HG02798 (cell line): ENCODE results near the gene GUCY2D.

ENCODE experiments used
- ATAC-seq: cut with Tn5 transposase; IDR thresholded peaks from one replicate; pipeline ENCODE4 v1.9.1; 2021; ENCODE audit warnings: mild to moderate bottlenecking; ENCODE audit not compliant: unreplicated experiment, poor library complexity

GUCY2D gene

DNA sequence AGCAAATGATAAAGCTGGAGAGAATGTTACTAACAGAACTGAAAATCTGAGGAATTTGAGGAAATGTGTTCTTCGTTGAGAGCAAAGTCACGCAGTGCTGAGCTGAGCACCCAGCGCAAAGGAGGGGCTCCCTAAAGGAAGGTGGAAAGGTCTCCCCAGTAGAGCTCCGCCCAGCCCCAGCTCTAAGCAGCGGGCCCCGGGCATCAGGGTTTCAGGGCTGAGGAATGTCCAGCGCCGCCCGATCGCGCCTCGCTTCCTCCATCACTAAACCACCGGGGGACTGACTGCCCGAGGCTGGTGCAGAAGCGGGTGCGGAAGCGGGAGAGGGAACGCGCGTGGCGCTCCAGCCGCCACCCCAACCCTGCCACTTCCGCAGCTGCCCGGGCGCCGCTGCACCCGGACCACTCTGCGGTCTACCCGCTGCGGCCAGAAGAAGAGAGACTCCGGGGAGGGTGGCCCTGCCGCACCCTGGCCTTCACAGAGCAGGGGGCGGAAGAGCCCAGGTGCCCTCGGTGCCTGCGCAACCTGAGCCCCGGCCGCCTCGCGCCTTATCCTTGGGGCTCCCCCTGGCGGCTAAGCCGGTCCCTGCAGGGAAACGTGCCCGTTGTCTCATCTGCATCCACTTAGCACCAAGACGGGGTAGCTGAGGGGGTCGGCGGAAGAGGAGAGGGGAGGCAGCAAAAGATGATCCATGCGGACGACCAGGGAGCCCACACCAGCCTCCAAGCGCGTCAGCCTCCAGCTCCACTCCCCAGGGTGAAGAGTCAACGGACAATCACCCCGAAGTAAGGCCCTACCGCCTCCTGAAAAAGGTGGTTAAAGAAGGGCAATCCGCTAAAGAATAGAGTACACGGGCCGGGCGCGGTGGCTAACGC, 12.4 kb upstream of the GUCY2D start:
- ATAC-seq, result peak; percentile 86

DNA sequence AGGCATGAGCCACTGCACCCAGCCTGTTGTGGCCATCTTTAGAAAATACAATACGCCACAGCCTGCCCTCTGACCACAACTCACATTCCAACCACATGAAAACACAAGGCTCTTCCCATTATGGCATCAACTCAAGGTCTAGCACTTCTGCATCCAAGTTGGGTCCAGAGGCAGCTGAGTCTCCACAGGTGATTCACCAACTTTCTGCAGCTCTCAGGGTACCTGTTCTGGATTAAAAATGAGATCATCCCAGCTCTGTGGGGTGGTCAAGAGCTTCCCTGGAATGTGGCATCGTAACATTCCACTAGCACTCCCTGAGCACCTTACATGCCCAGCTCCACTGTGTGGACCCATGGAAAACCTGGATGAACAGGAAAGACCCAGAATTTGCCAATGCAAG, 9.9 kb upstream of the GUCY2D start:
- no peak for ATAC-seq

DNA sequence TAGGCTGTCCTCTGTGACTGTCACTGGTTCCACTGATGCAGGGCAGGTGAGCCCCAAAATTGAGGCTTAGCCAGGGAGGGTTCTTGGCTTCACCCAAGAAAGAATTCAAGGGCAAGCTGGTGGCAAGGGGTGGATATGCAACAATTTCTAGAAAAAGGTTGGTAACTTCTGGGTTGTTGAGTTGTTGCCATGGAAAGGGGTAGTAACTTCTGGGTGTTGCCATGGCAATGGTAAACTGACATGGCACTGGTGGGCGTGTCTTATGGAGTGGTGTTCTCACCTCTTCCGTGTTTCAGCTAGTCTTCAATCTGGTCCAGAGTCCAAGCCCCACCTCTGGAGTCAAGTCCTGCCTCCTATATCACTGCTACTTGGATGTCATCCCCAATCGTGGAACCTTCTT, 9.5 kb upstream of the GUCY2D start:
- ATAC-seq, result no peak

DNA sequence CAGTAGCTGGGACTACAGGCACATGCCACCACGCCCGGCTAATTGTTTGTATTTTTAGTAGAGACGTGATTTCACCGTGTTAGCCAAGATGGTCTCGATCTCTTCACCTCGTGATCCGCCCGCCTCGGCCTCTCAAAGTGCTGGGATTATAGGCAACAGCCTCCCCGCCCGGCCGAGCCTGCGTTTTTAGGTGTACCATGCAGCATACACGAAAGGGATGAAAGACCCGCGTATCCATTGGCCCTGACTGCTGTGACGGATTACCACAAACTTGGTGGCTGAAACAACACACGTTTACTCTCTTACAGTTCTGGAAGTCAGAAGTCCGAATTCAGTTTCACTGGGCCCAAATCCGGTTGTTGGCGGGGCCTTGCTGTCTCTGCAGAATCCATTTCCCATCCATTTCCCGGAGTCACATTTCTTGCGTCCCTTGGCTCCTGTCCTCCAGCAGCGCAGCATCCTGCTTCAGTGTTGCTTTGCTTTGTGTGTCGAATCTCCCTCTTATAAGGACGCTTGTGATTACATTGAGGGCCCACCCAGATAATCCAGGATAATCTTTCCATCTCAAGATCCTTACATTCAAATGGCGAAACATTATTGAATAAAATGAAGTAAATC, 8.3 kb upstream of the GUCY2D start:
- no peak for ATAC-seq

DNA sequence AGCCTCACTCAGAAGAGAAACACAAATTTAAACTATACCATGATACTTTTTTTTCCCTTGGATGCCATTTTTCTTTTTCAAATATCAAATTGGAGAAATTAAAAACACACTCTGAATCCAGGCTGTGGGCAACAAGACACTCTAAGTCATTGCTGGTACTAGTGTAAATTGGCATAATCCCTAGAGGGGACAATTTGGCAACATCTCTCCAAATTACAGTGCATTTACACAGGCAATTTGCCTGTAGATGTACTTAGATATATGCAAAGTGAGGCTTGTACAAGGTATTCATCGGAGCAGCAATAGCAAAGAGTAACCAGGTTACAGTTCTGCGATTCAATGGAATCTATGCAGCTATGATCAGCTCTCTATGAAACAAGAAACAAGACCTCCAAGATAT, 6.7 kb upstream of the GUCY2D start:
- no peak for ATAC-seq

DNA sequence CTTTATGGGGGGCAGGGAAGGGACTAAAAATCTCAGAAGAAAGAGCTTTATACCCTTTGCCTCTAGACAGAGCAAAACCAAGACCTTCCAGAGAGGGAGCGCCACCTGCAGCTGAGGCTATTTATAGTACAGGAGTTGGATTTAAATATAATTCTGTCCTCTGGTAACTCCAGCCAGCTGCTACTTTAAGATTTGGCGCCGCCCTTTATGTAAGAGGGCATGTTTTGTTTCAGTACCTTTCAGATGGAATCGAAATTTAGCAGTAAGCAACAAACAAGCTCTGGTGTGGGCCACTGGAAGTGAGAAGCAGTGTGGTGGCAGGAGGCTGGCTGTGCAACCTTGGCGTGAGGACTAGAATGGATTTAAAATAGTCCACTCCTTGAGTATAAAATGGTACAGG, 5.2 kb upstream of the GUCY2D start:
- ATAC-seq, result no peak

DNA sequence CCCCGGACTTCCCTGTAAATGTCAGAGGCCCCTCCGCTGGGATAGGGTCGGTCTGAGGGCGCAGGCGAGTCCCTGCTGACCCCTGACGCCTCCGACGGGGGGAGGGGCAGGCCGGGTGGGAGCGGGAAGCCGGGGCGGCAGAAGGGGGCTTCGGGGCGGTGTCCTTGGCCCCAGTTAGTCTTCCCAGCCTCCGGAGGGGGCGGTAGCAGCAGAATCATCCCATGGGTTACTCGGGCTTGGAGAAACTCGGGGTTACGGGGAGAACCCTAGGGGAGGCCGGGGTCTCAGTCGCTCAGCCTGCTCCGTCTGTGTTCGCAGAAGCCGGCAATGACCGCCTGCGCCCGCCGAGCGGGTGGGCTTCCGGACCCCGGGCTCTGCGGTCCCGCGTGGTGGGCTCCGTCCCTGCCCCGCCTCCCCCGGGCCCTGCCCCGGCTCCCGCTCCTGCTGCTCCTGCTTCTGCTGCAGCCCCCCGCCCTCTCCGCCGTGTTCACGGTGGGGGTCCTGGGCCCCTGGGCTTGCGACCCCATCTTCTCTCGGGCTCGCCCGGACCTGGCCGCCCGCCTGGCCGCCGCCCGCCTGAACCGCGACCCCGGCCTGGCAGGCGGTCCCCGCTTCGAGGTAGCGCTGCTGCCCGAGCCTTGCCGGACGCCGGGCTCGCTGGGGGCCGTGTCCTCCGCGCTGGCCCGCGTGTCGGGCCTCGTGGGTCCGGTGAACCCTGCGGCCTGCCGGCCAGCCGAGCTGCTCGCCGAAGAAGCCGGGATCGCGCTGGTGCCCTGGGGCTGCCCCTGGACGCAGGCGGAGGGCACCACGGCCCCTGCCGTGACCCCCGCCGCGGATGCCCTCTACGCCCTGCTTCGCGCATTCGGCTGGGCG, 542 bp downstream of the GUCY2D start:
- ATAC-seq, result no peak

DNA sequence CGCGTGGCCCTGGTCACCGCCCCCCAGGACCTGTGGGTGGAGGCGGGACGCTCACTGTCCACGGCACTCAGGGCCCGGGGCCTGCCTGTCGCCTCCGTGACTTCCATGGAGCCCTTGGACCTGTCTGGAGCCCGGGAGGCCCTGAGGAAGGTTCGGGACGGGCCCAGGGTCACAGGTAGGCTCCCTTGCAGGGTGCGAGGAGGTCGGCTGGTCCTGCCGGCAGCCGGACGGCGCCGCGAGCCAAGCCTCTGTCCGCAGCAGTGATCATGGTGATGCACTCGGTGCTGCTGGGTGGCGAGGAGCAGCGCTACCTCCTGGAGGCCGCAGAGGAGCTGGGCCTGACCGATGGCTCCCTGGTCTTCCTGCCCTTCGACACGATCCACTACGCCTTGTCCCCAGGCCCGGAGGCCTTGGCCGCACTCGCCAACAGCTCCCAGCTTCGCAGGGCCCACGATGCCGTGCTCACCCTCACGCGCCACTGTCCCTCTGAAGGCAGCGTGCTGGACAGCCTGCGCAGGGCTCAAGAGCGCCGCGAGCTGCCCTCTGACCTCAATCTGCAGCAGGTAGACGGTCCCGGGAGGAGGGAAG, 1.3 kb downstream of the GUCY2D start:
- ATAC-seq, result no peak

DNA sequence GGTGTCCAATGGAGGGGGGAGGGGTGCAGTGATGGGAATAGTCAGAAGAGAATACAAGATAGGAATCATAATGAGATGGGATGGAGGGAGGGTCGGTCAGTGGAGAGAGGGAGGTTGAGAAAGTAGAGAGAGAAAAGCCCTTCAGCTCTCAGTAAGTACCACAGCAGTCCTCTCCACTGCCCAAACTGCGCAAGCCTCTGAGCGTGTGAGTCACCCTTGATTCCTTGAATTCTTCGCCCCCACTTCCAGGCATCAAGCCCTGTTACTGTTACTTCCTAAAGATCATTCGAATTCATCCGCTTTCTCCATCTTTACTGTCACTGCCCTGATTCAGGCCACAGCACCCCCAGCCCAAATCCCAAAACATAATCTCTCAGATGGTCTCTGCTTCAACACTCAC, 2.5 kb downstream of the GUCY2D start:
- no peak for ATAC-seq

DNA sequence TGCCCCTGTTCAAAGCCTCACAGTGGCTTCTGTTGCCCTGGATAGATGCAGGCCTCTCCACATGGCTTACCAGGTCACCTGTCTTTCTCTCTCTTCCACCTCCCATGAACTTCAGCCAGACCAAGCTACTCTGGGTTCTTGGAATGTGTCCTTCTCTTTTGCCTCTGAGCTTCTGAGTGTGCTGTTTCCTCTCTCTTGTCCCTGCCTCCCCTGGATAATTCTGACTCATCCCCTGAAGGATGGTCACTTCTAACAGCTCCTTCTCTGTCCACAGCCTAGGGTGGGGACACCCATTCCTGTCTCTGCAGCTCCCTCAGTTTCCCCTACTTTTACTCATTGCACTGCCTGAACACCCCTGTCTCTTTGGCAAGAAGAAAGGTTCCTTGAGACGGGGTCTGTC, 2.9 kb downstream of the GUCY2D start:
- no peak for ATAC-seq

DNA sequence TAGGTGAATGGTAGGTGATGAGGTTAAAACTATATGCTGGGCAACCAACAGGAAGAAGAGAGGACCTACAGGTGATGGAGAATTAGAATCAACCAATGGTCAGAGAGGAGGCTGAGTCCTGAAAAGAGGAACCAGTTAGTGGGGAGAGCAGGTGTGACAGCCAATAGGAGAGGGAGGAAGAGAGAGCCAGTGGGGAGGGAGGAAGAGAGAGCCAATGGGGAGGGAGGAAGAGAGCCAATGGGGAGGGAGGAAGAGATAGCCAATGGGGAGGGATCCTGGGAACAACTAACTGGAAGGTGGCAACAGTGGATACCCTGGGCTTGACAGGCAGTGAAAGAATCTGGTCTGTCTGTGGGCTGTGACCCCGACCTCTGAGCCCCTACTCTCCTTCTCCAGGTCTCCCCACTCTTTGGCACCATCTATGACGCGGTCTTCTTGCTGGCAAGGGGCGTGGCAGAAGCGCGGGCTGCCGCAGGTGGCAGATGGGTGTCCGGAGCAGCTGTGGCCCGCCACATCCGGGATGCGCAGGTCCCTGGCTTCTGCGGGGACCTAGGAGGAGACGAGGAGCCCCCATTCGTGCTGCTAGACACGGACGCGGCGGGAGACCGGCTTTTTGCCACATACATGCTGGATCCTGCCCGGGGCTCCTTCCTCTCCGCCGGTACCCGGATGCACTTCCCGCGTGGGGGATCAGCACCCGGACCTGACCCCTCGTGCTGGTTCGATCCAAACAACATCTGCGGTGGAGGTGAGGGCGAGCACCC, 3.7 kb downstream of the GUCY2D start:
- no peak for ATAC-seq

DNA sequence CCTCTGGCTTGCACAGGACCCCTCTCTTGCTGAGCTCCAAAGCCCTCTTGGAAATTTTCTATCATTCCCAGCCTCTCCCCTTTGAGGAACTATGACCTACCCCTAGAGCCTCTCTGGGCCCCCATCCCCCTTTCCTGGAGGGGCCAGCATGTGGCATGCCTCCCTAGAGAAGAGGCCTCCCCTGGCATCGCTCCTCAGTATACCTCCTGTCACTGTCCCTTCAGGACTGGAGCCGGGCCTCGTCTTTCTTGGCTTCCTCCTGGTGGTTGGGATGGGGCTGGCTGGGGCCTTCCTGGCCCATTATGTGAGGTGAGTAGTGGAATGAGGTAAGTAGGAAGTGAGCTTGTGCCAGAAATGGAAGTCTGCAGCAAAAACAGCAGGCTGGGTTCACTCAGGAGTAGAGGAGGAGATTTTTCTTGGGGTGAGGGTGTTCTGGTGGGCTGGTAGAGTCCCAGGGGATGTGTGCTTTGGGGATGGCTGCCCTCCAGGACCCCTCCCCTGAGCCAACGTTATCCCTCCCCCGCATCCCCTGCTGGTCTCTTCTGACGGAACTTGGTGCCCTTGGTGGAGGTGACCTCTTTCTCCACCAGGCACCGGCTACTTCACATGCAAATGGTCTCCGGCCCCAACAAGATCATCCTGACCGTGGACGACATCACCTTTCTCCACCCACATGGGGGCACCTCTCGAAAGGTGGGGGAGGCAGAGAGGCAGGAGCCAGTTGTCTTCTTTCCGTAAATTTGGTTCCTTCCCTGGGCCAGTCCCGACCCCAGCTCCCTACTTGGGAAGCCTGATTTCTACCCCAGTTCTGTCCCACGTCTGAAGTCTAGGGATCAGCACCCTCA, 4.6 kb downstream of the GUCY2D start:
- no peak for ATAC-seq

DNA sequence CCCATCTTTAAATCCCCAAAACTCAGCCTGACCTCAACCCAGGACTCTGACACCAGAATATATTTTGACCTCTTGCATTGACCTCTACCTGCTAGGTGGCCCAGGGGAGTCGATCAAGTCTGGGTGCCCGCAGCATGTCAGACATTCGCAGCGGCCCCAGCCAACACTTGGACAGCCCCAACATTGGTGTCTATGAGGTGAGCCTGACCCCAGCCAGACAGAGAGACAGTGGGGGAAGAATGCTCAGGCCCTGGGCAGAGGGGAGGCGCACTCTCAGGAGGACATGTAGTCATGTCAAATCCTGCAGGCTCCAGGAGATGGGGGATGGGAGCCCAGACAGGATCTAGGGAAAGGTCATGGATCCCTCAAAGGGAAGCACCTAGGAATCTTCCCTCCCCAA, 5.4 kb downstream of the GUCY2D start:
- ATAC-seq, result no peak

DNA sequence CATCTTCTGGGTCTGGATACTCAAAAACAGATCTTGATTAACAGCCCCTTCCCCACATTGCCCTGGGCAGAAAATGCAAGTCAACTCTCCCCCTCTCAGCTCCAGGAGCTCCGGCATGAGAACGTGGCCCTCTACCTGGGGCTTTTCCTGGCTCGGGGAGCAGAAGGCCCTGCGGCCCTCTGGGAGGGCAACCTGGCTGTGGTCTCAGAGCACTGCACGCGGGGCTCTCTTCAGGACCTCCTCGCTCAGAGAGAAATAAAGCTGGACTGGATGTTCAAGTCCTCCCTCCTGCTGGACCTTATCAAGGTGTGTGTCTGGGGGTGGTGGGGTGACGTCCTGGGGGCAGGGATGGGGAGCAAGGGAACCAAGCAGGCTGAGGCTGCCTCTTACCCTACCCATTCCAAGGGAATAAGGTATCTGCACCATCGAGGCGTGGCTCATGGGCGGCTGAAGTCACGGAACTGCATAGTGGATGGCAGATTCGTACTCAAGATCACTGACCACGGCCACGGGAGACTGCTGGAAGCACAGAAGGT, 9.7 kb downstream of the GUCY2D start:
- ATAC-seq, result no peak

DNA sequence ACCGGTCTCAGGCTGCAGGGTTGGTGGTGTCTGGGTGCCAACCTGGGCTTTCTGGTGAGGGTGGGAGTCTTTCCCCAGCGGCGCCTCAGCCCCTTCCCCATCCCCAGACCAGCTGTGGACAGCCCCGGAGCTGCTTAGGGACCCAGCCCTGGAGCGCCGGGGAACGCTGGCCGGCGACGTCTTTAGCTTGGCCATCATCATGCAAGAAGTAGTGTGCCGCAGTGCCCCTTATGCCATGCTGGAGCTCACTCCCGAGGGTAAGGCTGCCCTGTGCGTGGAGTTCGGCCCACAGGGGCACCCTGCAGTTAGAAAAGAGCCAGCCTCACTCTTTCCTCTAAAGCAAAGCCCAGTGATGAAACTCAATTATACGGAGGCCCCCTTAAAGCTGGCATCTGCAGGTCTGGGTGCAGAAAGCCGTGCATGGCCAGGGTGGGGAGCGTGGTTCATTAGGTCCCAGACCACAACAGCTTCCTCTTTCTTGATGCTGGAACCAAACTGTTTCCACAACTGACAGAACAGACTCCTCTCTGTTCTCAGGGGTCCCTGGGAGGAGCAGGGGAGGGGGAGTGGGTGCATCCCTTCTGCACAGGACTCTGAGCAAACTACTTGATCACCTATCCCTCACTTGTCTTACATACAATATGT, 10.7 kb downstream of the GUCY2D start:
- no peak for ATAC-seq

DNA sequence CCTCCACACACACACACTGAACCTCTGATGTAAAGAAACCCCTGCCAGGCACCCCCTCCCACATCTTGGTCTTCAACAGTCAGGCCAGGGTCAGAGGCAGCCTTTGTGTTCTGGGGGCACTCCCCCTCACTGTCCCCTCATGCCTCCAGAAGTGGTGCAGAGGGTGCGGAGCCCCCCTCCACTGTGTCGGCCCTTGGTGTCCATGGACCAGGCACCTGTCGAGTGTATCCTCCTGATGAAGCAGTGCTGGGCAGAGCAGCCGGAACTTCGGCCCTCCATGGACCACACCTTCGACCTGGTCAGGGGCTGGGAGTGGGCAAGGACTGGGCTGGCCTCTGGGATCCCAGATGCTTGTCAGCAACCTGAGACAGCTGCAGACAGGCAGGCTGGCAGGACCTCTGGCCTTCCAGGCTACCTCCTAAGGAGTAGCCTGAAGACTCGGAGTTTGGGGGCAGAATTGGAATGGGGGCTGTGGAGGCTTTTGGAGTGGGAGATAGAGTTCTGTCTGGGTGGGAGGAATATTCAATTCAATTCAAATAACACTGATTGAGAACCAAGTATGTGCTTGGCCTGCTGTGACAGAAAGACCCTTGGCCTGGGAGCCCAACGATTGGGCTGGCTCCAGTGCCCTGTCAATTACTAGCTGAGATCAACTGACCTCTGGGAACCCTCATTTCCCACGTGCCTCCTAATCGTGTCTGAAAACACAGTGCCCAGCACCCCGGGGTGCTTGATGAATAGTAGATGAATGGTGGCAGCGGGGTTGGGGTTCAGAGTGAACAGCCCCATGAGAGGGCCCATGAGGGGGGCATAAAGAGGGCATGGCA, 11.5 kb downstream of the GUCY2D start:
- ATAC-seq, result no peak

DNA sequence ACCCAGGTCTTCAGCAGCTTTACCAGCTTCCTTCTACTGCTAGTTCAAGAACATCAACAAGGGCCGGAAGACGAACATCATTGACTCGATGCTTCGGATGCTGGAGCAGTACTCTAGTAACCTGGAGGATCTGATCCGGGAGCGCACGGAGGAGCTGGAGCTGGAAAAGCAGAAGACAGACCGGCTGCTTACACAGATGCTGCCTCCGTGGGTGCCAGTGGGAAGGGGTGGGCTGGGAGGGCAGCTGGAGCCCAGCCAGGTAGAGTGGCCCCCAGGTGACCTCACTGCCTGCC, 12.1 kb downstream of the GUCY2D start:
- ATAC-seq, result no peak
